ENCODE data around the gene NAP1L4. TPM values are rescaled to one million over a fixed set of nuclear protein-coding genes. Genes with fewer than 3 reads are reported as not detected.

Gene NAP1L4
- total RNA-seq, 1 experiment from 2014 or later: 212 TPM

- no peak overlapping the region for H4K5ac ChIP-seq (ENCODE audit: insufficient read length, low read depth, low read length)
- no peak overlapping the region for H3K27ac ChIP-seq (ENCODE audit: insufficient read length, low read depth, low read length)
- Mint-ChIP-seq H3K36me3 (ENCODE audit: insufficient read depth in 1 of 3, low read depth in 3 of 3) (peaks cover 38 to 52% (median 48%) of the 10 kb centered on the region in 3 experiments), H3K9me3 (peaks cover 32% of the 10 kb centered on the region in 2 experiments), H3K4me3 (no peak overlapping the region), H3K27me3 (ENCODE audit: low read depth) (peaks cover 19% of the 10 kb centered on the region), H3K27ac (no peak overlapping the region), H3K4me1 (peaks cover 15% of the 10 kb centered on the region in 2 experiments)
- no peak overlapping the region for H2BK5ac ChIP-seq (ENCODE audit: insufficient read length, low read length)
- H3K4me1 ChIP-seq (ENCODE audit: insufficient read depth, low read length): peaks cover 3% of the 10 kb centered on the region; the same call in 1 of the 2 replicates
- no peak overlapping the region for H3K18ac ChIP-seq (ENCODE audit: insufficient read length, low read depth, low read length)
- no peak overlapping the region for H3K4ac ChIP-seq (ENCODE audit: low read depth, low read length)
- H4K20me1 ChIP-seq (ENCODE audit: control insufficient read depth, insufficient read depth, insufficient read length): no peaks in the 10 kb centered on the region
- no peaks in the 10 kb centered on the region for H3K23me2 ChIP-seq (ENCODE audit: insufficient read length, low read depth, low read length, poor library complexity, severe bottlenecking)
- no peak for TF ChIP-seq CTCF (conservative IDR thresholded peaks at IDR 0.05)
- H3K79me2 ChIP-seq (ENCODE audit: insufficient read depth, low read length): no peaks in the 10 kb centered on the region
- H4K91ac ChIP-seq (ENCODE audit: insufficient read length, low read depth, low read length): no peak overlapping the region
- H3K56ac ChIP-seq (ENCODE audit: insufficient read length, low read depth, low read length): no peak overlapping the region
- no peak overlapping the region for H2AFZ ChIP-seq (ENCODE audit: low read length)
- DNase-seq: no peak
- H3K23ac ChIP-seq (ENCODE audit: insufficient read length, low read depth, low read length): no peak overlapping the region
- no peak overlapping the region for H3K14ac ChIP-seq (ENCODE audit: insufficient read depth, low read length)
- no peak overlapping the region for H3K9ac ChIP-seq (ENCODE audit: extremely low read depth, insufficient read length, low read length)
- H3K9me3 ChIP-seq (ENCODE audit: control insufficient read depth, low read depth, low read length): peaks cover 22% of the 10 kb centered on the region
- H3K4me2 ChIP-seq (ENCODE audit: insufficient read depth, insufficient read length, low read length): no peak overlapping the region
- no peak overlapping the region for H2BK120ac ChIP-seq (ENCODE audit: low read depth, low read length, poor library complexity, severe bottlenecking)
- no peak overlapping the region for H2BK12ac ChIP-seq (ENCODE audit: insufficient read length, low read depth, low read length)
- WGBS (ENCODE audit: extremely low coverage, insufficient read length, low lambda C conversion rate): no CpG with 5 or more reads among the region's 10 CpGs
- no peaks in the 10 kb centered on the region for H3K79me1 ChIP-seq (ENCODE audit: insufficient read depth, low read depth, low read length, poor library complexity, severe bottlenecking)
- H2BK20ac ChIP-seq (ENCODE audit: low read depth, low read length, poor library complexity, severe bottlenecking): no peak overlapping the region
- no peak overlapping the region for H4K8ac ChIP-seq (replicated peaks; ENCODE audit: insufficient read length, low read depth, low read length)
- no peak overlapping the region for H2BK15ac ChIP-seq (ENCODE audit: low read depth, low read length)
- no peak overlapping the region for H2AK5ac ChIP-seq (ENCODE audit: insufficient read length, low read length)
- H3K27me3 ChIP-seq (ENCODE audit: insufficient read depth, low read length): no peaks in the 10 kb centered on the region
- no peak overlapping the region for H3T11ph ChIP-seq (ENCODE audit: low read length)
These were observed 51.0 kb downstream of the NAP1L4 start for GRCh38 chr11:2940921-2941821.

Data from H9 (cell line).